HG02623 (cell line): Measurements from ENCODE around the gene KDELR1.

Source experiments
- ATAC-seq: cut with Tn5 transposase; IDR thresholded peaks from one replicate; pipeline ENCODE4 v1.9.1; 2021; ENCODE audit warnings: moderate library complexity; ENCODE audit not compliant: unreplicated experiment

Gene KDELR1

GRCh38 chr19:48391100-48392005 is at the start of gene KDELR1:
KDELR1 (minus strand) TSS chr19:48391551; CDS start chr19:48391358, 193 bp downstream.
- peak; percentile 71 for ATAC-seq

GRCh38 chr19:48436586-48436985 is 45.2 kb upstream of the KDELR1 start:
- no peak for ATAC-seq

GRCh38 chr19:48433337-48433736 is 42.0 kb upstream of the KDELR1 start:
- no peak for ATAC-seq

- no peak for ATAC-seq
Measured at GRCh38 chr19:48428670-48429069, 37.3 kb upstream of the KDELR1 start.

GRCh38 chr19:48424694-48425219 is 33.4 kb upstream of the KDELR1 start:
- ATAC-seq, result no peak

- no peak for ATAC-seq
Measured at GRCh38 chr19:48421548-48421947, 30.2 kb upstream of the KDELR1 start.

GRCh38 chr19:48419158-48419920 is 28.0 kb upstream of the KDELR1 start:
- peak; percentile 57 for ATAC-seq

- no peak for ATAC-seq
Measured at GRCh38 chr19:48418317-48419064, 27.1 kb upstream of the KDELR1 start.

- ATAC-seq, result no peak
Measured at GRCh38 chr19:48417421-48417820, 26.1 kb upstream of the KDELR1 start.

GRCh38 chr19:48415806-48416221 is 24.5 kb upstream of the KDELR1 start:
- ATAC-seq, result no peak

GRCh38 chr19:48415395-48415794 is 24.0 kb upstream of the KDELR1 start:
- no peak for ATAC-seq

GRCh38 chr19:48413879-48414587 is 22.7 kb upstream of the KDELR1 start:
- no peak for ATAC-seq

GRCh38 chr19:48405850-48406249 is 14.5 kb upstream of the KDELR1 start:
- no peak for ATAC-seq

- no peak for ATAC-seq
Measured at GRCh38 chr19:48405010-48405659, 13.8 kb upstream of the KDELR1 start.

- no peak for ATAC-seq
Measured at GRCh38 chr19:48403606-48404005, 12.3 kb upstream of the KDELR1 start.

- ATAC-seq, result no peak
Measured at GRCh38 chr19:48401287-48401686, 9.9 kb upstream of the KDELR1 start.

GRCh38 chr19:48400018-48400742 is 8.8 kb upstream of the KDELR1 start:
- no peak for ATAC-seq

- ATAC-seq, result no peak
Measured at GRCh38 chr19:48398375-48399235, 7.3 kb upstream of the KDELR1 start.
